Kidney (tissue), 14 donors: Measurements from ENCODE around the gene TCEAL5. TPM values are rescaled to one million over a fixed set of nuclear protein-coding genes. Genes with fewer than 3 reads are reported as not detected.
A peak's percentile ranks its signal among the peaks of the same experiment; 100 is the strongest.
"Not testable (repeated sequence)": the region's sequence is repeated elsewhere in the genome, so short reads cannot be mapped to it uniquely, and the experiment has no call there.

ENCODE experiments used
- DNase-seq, 5 donors: peaks; one replicate each; pipeline ENCODE4 v3.0.0-alpha.2; 2013 to 2020
- FAIRE-seq: peaks from 2 replicates; lab custom pipeline; 2012; peaks lifted over from hg19 to GRCh38; lab: Jason Lieb, UNC
- H3K27ac ChIP-seq, 2 donors: one replicate each; pipeline ENCODE4 v1.7.0; 2013; ENCODE audit warnings: low read depth in 2 of 2, low read length in 2 of 2, inconsistent platforms in 1 of 2
- H3K27me3 ChIP-seq: one replicate; pipeline ENCODE4 v1.7.1; 2013; ENCODE audit warnings: low read length, inconsistent platforms; ENCODE audit not compliant: control insufficient read depth, insufficient read depth
- H3K36me3 ChIP-seq, 3 donors: one replicate each; pipeline versions ENCODE4 v1.7.0 to v1.7.1; 2013; ENCODE audit warnings: low read length in 3 of 3, control low read depth in 1 of 3, inconsistent platforms in 1 of 3; ENCODE audit not compliant: insufficient read depth in 3 of 3, control insufficient read depth in 2 of 3
- H3K4me1 ChIP-seq, 3 donors: one replicate each; pipeline versions ENCODE4 v1.7.0 to v1.7.1; 2013; ENCODE audit warnings: low read length in 3 of 3, inconsistent platforms in 1 of 3, low read depth in 1 of 3; ENCODE audit not compliant: control insufficient read depth in 2 of 3, insufficient read depth in 2 of 3
- H3K4me3 ChIP-seq, 3 donors: one replicate each; pipeline versions ENCODE4 v1.7.0 to v1.8.1; 2013; ENCODE audit warnings: low read length in 3 of 3, control low read depth in 1 of 3, inconsistent platforms in 1 of 3
- H3K9ac ChIP-seq, 3 donors: one replicate each; pipeline versions ENCODE4 v1.7.0 to v1.7.1; 2013; ENCODE audit warnings: low read length in 3 of 3, control low read depth in 1 of 3, inconsistent platforms in 1 of 3
- H3K9me3 ChIP-seq, 3 donors: one replicate each; pipeline versions ENCODE4 v1.7.0 to v1.7.1; 2013; ENCODE audit warnings: low read length in 3 of 3, control low read depth in 1 of 3, inconsistent platforms in 1 of 3; ENCODE audit not compliant: control insufficient read depth in 2 of 3, insufficient read depth in 1 of 3
- intact Hi-C: fragments of 100-400 bp; cut with DNase I; formaldehyde crosslinking; loops from one replicate; pipeline ENCODE4 v1.11.1; 2022
- polyA plus RNA-seq: library from polyadenylated mRNA; stranded (reverse); fragments of 350-450 nt; fragmentation: Illumina TruSeq; extraction: RNeasy Lipid Tissue Mini Kit (QIAGEN cat#74804); gene quantifications from one replicate; pipeline ENCODE4 v1.2.3, GENCODE V29; 2014; ENCODE audit warnings: low read depth, low replicate concordance; ENCODE audit not compliant: insufficient read depth
- total RNA-seq: library from RNA; stranded (reverse); fragmentation: NEBNext Ultra II Directional; extraction: Animal tissue kit (Norgen Biotek cat#: 25700); gene quantifications from one replicate; pipeline ENCODE4 v1.2.1, GENCODE V29; 2021
- TF ChIP-seq, protein P1 (sequence below): IDR thresholded peaks from 3 replicates; pipeline ENCODE4 v1.5.1; 2012; ENCODE audit warnings: mild to moderate bottlenecking, moderate library complexity, borderline replicate concordance; ENCODE audit not compliant: insufficient read depth; ENCODE audit errors: extremely low read depth
- donor health status: control.
- donor health status: control.
- donor health status: control.
- donor health status: control.
- donor health status: control.
- donor health status: DM: yes; HTN: yes; CAD: no.
- donor health status: Normal renal cell carcinoma (clear cell type).

TCEAL5 gene
- total and polyA plus RNA-seq, 2 donors from 2014 or later: 0.28 to 2.6 TPM

GRCh38 chrX:103309860-103310554 is 33.5 kb upstream of the TCEAL5 start:
- Histone ChIP-seq H3K27me3 (no peaks in the 10 kb centered on the region), H3K4me3 (peak overlapping the region; percentile 45 to 61 (median 48)), H3K27ac (peak overlapping the region in 1 of 2 donors; percentile 34), H3K9ac (no peak overlapping the region), H3K9me3 (no peaks in the 10 kb centered on the region), H3K4me1 (no peaks in the 10 kb centered on the region), H3K36me3 (no peaks in the 10 kb centered on the region)
- intact Hi-C loops: no loop called here
- TF ChIP-seq, protein P1, sequence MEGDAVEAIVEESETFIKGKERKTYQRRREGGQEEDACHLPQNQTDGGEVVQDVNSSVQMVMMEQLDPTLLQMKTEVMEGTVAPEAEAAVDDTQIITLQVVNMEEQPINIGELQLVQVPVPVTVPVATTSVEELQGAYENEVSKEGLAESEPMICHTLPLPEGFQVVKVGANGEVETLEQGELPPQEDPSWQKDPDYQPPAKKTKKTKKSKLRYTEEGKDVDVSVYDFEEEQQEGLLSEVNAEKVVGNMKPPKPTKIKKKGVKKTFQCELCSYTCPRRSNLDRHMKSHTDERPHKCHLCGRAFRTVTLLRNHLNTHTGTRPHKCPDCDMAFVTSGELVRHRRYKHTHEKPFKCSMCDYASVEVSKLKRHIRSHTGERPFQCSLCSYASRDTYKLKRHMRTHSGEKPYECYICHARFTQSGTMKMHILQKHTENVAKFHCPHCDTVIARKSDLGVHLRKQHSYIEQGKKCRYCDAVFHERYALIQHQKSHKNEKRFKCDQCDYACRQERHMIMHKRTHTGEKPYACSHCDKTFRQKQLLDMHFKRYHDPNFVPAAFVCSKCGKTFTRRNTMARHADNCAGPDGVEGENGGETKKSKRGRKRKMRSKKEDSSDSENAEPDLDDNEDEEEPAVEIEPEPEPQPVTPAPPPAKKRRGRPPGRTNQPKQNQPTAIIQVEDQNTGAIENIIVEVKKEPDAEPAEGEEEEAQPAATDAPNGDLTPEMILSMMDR: no peak
- FAIRE-seq: no peak
- DNase-seq: peak in 4 of 5 donors; percentile 13 to 62 (median 22)

DNA sequence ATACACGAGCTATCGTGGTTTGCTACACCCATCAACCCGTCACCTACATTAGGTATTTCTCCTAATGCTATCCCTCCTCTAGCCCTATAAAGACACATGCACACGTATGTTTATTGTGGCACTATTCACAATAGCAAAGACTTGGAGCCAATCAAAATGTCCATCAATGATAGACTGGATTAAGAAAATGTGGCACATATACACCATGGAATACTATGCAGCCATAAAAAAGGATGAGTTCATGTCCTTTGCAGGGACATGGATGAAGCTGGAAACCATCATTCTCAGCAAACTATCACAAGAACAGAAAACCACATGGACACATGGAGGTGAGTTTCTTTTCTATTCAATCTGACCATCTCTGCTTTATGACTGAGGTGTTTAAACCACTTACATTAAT is 29.1 kb upstream of the TCEAL5 start:
- H3K27ac ChIP-seq, intact Hi-C loops, H3K9me3 ChIP-seq, FAIRE-seq, H3K4me1 ChIP-seq, DNase-seq, H3K36me3 ChIP-seq, H3K27me3 ChIP-seq, H3K4me3 ChIP-seq, H3K9ac ChIP-seq: not testable (repeated sequence)

DNA sequence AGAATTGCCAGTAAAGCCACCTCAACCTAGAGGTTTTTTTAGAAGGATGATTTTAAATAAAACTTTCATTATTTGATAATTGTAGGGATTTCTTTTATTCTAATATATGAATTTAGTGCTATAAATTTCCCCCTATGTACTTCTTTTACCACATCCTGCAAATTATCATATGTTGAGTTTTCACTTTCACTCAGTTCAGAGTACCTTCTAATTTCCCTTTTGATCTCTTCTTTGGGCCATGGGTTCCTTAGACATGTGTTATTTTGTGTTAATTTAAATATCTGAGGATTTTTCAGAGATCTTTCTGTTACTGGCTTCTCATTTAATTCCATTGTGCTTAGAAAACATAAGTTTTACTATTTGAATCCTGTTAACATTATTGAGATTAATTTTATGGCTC is 28.2 kb upstream of the TCEAL5 start:
- TF ChIP-seq, protein P1: no peak
- H3K4me1 ChIP-seq: no peaks in the 10 kb centered on the region
- H3K27me3 ChIP-seq: no peaks in the 10 kb centered on the region
- intact Hi-C loops: no loop called here
- no peaks in the 10 kb centered on the region for H3K36me3 ChIP-seq
- no peak overlapping the region for H3K9ac ChIP-seq
- H3K9me3 ChIP-seq: no peaks in the 10 kb centered on the region
- no peak for FAIRE-seq
- H3K4me3 ChIP-seq: no peak overlapping the region
- DNase-seq: no peak
- H3K27ac ChIP-seq: no peak overlapping the region

GRCh38 chrX:103293118-103293517 is 16.6 kb upstream of the TCEAL5 start:
- Histone ChIP-seq H3K4me3 (no peak overlapping the region), H3K9ac (no peak overlapping the region), H3K36me3 (no peaks in the 10 kb centered on the region), H3K4me1 (no peaks in the 10 kb centered on the region), H3K9me3 (no peaks in the 10 kb centered on the region), H3K27me3 (no peaks in the 10 kb centered on the region), H3K27ac (no peak overlapping the region)
- intact Hi-C loops: no loop called here
- no peak for FAIRE-seq
- TF ChIP-seq, protein P1: no peak
- DNase-seq: no peak
